Naive B cell (primary cell): ENCODE measurements around the gene CST4. TPM values are rescaled to one million over a fixed set of nuclear protein-coding genes. Genes with fewer than 3 reads are reported as not detected.
"Not testable (repeated sequence)": the region's sequence is repeated elsewhere in the genome, so short reads cannot be mapped to it uniquely, and the experiment has no call there.

Source experiments
- ATAC-seq, 2 donors: fragments of 150-1000 bp; cut with Tn5 transposase; 2 replicates each; pipeline ENCODE4 v1.10.0; 2021; ENCODE audit warnings: low read depth in 2 of 2, mild to moderate bottlenecking in 2 of 2, moderate library complexity in 2 of 2
- DNase-seq: peaks from one replicate; pipeline ENCODE4 v3.0.0; 2022
- H3K27ac Mint-ChIP-seq, 6 donors: one replicate each; pipeline ENCODE4 v1.8.0; 2020 to 2022; ENCODE audit warnings: mild to moderate bottlenecking in 6 of 6, mixed read lengths in 6 of 6, moderate library complexity in 5 of 6, inconsistent platforms in 2 of 6
- H3K27me3 Mint-ChIP-seq, 3 donors: one replicate each; pipeline ENCODE4 v1.8.0; 2021 to 2022; ENCODE audit warnings: mixed read lengths in 3 of 3, mild to moderate bottlenecking in 1 of 3
- H3K36me3 Mint-ChIP-seq, 2 donors: one replicate each; pipeline ENCODE4 v1.8.0; 2020 to 2022; ENCODE audit warnings: mixed read lengths in 2 of 2, inconsistent platforms in 1 of 2, mild to moderate bottlenecking in 1 of 2
- H3K4me1 Mint-ChIP-seq, 3 donors: one replicate each; pipeline ENCODE4 v1.8.0; 2020 to 2022; ENCODE audit warnings: mixed read lengths in 3 of 3, inconsistent platforms in 1 of 3, mild to moderate bottlenecking in 1 of 3, moderate library complexity in 1 of 3
- H3K4me3 Mint-ChIP-seq, 8 donors: one replicate each; pipeline ENCODE4 v1.8.0; 2020 to 2022; ENCODE audit warnings: mild to moderate bottlenecking in 8 of 8, mixed read lengths in 8 of 8, moderate library complexity in 8 of 8, inconsistent platforms in 2 of 8
- H3K9me3 Mint-ChIP-seq, 7 donors: one replicate each; pipeline ENCODE4 v1.8.0; 2020 to 2022; ENCODE audit warnings: mixed read lengths in 7 of 7, mild to moderate bottlenecking in 5 of 7, inconsistent platforms in 2 of 7, moderate library complexity in 1 of 7
- polyA plus RNA-seq, 6 donors: library from polyadenylated mRNA; unstranded; fragments of 300-500 nt; fragmentation: Illumina TruSeq; gene quantifications; one replicate each; pipeline ENCODE4 v1.2.3, GENCODE V29; 2021; ENCODE audit warnings: low read depth in 6 of 6

Gene CST4
- polyA plus RNA-seq, 6 donors from 2014 or later = not detected

DNA sequence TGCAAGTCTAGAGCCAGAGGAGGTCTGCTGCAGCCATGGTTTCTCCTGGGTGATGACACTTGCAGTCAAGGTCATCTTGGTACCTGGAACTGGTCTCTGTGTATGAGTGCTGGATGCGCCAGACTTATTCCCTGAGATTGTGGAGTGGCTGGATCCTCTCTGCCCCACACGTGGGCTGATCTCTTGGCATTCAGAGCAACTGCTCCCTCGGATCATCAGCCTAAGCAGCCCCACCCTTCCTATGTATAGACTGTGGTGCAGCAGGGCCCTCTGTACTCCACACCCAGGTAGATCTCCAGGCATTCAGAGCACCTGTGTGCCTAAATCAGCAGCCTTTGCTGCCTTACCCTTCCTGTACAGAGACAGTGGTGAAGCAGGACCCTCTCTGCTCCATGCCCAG lies 12.1 kb upstream of the CST4 start:
- ATAC-seq = no peak
- DNase-seq = no peak
- Mint-ChIP-seq H3K4me1 (no peaks in the 10 kb centered on the region), H3K36me3 (no peaks in the 10 kb centered on the region), H3K27me3 (peaks cover 0 to 13% (median 4%) of the 10 kb centered on the region in 3 donors), H3K27ac (no peak overlapping the region), H3K4me3 (no peak overlapping the region), H3K9me3 (peaks cover 0 to 1% (median 0%) of the 10 kb centered on the region in 7 donors)

DNA sequence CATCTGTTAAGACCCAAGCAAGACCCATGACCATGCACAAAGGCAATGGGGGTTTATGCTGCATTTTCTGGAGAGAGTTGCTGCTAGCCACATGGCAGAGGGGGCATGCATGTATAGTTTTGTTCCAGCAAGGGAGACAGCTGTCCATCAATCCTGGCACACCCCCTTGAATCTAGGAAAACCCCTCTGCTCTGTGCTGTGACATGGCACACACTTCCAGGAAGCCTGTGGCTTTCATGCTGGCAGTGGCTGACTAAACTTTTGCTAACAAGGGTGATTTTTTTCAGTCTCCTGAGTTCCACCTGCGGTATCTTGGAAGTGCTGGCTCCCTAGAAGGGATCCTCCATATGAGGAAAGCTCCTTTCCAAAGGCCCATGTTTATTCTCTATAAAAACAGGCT lies 9.1 kb upstream of the CST4 start:
- Mint-ChIP-seq H3K27me3 (peaks cover 5 to 29% (median 6%) of the 10 kb centered on the region in 3 donors), H3K4me1 (no peaks in the 10 kb centered on the region), H3K4me3 (no peak overlapping the region), H3K36me3 (no peaks in the 10 kb centered on the region), H3K27ac (no peak overlapping the region), H3K9me3 (no peaks in the 10 kb centered on the region)
- ATAC-seq (no peak), DNase-seq (no peak)

DNA sequence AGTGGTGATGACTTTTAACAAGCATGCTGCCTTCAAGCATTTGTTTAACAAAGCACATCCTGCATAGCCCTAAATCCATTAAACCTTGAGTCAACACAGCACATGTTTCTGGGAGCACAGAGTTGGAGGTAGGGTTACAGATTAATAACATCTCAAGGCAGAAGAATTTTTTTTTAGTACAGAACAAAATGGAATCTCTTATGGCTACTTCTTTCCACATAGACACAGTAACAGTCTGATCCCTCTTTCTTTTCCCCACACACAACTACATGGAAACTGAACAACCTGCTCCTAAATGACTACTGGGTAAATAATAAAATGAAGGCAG lies 6.2 kb upstream of the CST4 start:
- peaks cover 5 to 29% (median 6%) of the 10 kb centered on the region in 3 donors for H3K27me3 Mint-ChIP-seq
- DNase-seq, H3K27ac Mint-ChIP-seq, ATAC-seq, H3K4me3 Mint-ChIP-seq, H3K36me3 Mint-ChIP-seq, H3K9me3 Mint-ChIP-seq, H3K4me1 Mint-ChIP-seq: not testable (repeated sequence)

DNA sequence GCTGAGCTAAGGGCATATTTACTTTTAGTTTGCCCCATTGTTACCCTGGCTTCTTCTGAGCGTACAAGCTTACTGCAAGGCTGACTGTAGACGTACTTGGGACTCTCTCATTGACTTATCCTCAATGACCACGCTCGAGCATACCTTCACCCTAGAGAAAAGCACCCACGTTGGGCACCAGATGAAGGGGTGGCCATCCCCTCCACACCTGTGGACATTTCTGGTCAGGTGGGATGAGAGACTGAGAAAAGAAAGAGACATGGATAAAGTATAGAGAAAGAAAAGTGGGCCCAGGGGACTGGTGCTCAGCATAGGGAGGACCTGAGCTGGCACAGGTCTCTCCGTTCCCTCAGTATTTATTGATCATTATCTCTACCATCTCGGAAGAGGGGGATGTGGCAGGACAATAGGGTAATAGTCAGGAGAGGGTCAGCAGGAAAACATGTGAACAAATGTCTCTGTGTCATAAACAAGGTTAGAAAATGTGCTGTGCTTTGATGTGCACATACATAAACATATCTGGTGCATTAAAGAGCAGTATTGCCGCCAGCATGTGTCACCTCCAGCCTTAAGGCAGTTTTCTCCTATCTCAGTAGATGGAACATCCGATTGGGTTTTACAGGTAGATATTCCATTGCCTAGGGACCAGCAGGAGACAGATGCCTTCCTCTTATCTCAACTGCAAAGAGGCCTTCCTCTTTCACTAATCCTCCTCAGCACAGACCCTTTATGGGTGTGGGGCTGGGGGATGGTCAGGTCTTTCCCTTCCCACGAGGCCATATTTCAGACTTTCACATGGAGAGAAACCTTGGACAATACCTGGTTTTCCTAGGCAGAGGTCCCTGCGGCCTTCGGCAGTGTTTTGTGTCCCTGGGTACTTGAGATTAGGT lies 5.6 kb upstream of the CST4 start:
- not testable (repeated sequence) for H3K4me3 Mint-ChIP-seq, H3K27ac Mint-ChIP-seq, H3K36me3 Mint-ChIP-seq, H3K9me3 Mint-ChIP-seq, H3K4me1 Mint-ChIP-seq, ATAC-seq, DNase-seq
- peaks cover 5 to 29% (median 6%) of the 10 kb centered on the region in 3 donors for H3K27me3 Mint-ChIP-seq

DNA sequence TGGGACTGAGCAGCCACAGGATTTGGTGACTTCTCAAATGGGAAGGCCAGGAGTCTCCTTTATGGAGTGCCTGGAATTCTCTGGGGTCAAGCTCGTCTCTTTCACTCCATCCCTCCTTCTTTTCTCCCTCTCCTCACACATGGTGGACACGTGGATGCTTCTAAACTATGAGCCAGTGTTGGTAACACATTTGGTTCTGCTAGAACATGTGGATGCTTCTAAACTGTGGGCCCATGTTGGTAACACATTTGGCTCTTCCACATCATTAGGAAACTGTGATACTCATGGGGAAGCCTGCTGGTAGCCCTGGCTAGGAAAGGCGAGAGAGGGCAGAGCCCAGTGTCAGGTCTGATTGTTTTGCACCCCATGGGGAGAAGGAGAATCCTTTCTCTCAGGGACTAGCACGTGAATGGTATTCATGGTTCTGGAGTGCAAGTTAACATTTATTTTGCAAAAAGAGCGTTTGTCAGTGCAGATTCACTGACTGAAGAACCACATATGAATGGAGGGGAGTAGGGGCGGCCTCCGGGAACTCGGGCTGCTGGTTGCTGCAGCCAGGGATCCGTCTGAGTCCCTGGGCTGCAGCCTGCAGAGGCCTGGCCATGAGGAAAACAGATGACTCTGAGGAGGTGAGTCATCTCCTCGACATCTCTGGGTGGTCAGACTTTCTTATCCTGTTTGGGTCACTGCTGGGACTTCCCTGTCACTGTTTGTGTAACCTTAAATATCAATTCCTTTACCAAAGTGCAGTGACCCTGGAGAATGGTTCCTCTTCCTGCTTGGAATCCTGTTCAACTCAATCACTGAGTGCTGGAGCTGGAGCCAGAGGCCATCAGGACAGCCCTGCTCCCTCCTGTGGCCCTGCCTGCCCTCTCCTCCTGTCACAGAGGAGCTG lies 4.1 kb upstream of the CST4 start:
- not testable (repeated sequence) for H3K4me3 Mint-ChIP-seq, ATAC-seq, H3K27ac Mint-ChIP-seq, DNase-seq, H3K4me1 Mint-ChIP-seq, H3K9me3 Mint-ChIP-seq, H3K36me3 Mint-ChIP-seq
- H3K27me3 Mint-ChIP-seq = peaks cover 5 to 21% (median 6%) of the 10 kb centered on the region in 3 donors

DNA sequence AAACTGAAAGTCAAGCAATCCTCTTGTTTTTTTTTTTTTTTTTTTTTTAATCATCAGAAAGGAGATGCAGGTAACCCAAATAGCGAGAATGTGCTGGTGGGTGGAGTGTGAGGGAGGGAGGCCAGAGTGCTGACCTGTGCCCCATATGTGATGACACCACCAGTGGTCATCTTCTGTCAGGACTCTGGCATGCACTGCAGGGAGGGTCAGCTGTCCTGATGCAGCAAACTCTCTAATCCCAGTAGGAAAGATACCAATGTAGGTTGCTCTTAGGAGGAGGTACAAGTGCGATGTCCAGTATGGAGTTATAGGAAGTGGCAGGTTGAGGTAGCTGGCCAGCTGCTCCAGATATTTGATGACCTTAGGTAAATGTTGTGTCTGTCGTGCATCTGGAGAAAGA lies 2.8 kb upstream of the CST4 start:
- H3K27ac Mint-ChIP-seq = no peak overlapping the region
- H3K9me3 Mint-ChIP-seq = no peaks in the 10 kb centered on the region
- ATAC-seq (no peak), DNase-seq (no peak)
- peaks cover 5 to 21% (median 11%) of the 10 kb centered on the region in 3 donors for H3K27me3 Mint-ChIP-seq
- no peak overlapping the region for H3K4me3 Mint-ChIP-seq
- no peaks in the 10 kb centered on the region for H3K4me1 Mint-ChIP-seq
- no peaks in the 10 kb centered on the region for H3K36me3 Mint-ChIP-seq

DNA sequence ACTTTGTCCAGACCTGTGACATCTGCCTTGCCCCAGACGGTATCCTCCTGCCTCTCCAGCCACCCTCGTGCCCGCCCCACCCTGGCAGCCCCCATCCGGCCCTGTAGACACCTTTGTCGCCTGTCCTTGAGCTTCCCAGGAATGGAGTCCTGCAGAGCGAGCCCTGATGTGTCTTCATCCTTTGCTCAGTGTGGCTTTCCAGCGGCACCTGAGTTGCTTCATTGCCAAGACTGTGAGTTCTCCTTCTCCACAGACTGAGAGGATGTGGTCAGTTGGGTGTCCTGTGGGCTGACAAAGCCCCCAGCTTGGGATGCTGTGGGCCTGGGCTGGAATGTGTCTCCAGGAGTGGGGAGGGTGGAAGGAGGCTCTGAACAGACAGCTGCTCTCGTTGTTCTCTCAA lies 1.7 kb upstream of the CST4 start:
- Mint-ChIP-seq H3K27me3 (peaks cover 5 to 20% (median 10%) of the 10 kb centered on the region in 3 donors), H3K9me3 (no peaks in the 10 kb centered on the region), H3K4me3 (no peak overlapping the region), H3K4me1 (no peaks in the 10 kb centered on the region), H3K36me3 (no peaks in the 10 kb centered on the region), H3K27ac (no peak overlapping the region)
- ATAC-seq = no peak
- no peak for DNase-seq

DNA sequence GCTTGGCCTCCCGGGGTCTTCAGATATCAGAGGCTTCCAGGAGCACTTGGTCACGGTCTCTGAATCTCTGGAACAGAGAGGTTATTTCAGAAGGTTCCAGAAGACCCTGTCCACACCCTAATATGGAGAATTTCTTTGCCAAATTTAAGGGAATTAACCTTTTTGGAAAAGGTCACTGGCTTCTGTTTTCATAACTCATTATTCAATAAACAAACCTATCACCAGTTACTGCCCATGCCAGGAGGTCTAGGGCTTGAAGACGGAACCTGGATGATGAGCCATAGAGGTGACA lies 507 bp upstream of the CST4 start:
- Mint-ChIP-seq H3K4me3 (no peak overlapping the region), H3K27me3 (peaks cover 5 to 23% (median 10%) of the 10 kb centered on the region in 3 donors), H3K9me3 (no peaks in the 10 kb centered on the region), H3K4me1 (no peaks in the 10 kb centered on the region), H3K27ac (no peak overlapping the region), H3K36me3 (no peaks in the 10 kb centered on the region)
- ATAC-seq (no peak), DNase-seq (no peak)

DNA sequence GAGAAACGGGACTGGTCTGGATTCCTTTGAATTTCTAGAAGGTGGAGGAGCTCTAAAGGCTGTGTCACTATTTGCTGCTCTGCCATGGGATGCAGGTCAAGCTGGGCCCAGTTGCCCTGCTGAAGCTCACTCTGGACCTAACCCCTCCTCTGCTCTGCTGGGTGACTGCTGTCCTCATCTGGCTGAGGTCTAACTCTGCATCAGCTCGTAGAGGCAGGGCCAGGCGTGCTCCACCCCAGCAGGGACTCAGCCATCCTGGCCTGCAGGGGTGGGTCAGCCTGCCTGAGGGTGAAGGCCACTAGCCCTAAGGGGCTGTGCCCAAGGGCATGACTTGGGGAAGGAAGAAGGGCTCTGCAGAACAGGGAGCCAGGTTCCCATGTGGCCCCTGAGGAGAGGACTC lies 852 bp downstream of the CST4 start:
- no peaks in the 10 kb centered on the region for H3K4me1 Mint-ChIP-seq
- H3K4me3 Mint-ChIP-seq = no peak overlapping the region
- no peaks in the 10 kb centered on the region for H3K36me3 Mint-ChIP-seq
- H3K27me3 Mint-ChIP-seq = peaks cover 0 to 15% (median 10%) of the 10 kb centered on the region in 3 donors
- peak overlapping the region in 1 of 6 donors; percentile 20 for H3K27ac Mint-ChIP-seq
- ATAC-seq (no peak), DNase-seq (no peak)
- no peaks in the 10 kb centered on the region for H3K9me3 Mint-ChIP-seq

DNA sequence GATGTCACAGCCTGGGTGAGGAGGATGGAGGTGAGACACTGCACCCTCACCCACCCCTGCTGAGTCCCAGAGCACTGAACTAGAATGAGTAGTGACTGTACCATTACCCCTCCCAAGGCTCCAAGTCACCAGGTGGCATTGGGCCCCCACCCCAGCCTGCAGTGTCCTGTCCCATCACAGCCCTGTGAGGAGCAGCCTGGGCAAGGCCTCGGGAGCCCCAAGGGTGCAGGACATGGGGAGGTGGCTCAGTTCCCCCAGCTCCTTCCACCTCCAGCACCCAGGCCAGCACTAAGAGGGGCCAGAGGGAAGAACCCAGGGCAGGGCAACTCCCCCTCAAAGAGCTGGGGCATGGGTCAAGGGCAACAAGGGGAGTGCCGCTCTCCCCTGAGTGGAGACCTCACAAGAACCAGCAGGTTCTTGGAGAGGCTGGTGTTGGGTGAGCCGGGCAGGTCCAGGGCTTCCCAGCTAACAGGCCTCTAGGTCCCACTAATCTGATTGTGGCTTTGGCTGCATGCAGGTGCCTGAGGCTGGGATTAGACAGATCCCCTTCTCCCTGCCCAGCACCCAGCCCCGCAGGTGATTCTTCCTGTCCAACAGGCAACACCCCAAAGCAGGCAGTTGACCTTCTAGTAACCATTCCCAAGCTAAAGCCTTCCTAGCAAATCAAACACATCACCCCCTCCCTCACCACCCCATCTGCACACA lies 2.6 kb downstream of the CST4 start:
- Mint-ChIP-seq H3K9me3 (no peaks in the 10 kb centered on the region), H3K4me1 (no peaks in the 10 kb centered on the region), H3K27ac (no peak overlapping the region), H3K27me3 (peaks cover 3 to 15% (median 10%) of the 10 kb centered on the region in 3 donors), H3K4me3 (no peak overlapping the region), H3K36me3 (no peaks in the 10 kb centered on the region)
- no peak for ATAC-seq
- no peak for DNase-seq

DNA sequence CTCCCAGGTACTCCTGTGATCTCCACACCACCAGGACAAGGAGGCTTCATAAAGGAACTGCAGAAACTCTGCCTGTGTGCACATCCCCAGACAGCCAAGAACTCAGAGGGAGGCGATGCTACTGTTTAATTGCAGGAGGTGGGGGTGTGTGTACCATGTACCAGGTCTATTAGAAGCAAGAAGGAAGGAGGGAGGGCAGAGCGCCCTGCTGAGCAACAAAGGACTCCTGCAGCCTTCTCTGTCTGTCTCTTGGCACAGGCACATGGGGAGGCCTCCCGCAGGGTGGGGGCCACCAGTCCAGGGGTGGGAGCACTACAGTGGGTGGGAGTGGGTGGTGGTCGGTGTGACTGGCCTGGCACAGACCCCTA lies 3.3 kb downstream of the CST4 start:
- H3K36me3 Mint-ChIP-seq, H3K4me1 Mint-ChIP-seq, H3K9me3 Mint-ChIP-seq, DNase-seq, H3K27ac Mint-ChIP-seq, ATAC-seq, H3K4me3 Mint-ChIP-seq: not testable (repeated sequence)
- H3K27me3 Mint-ChIP-seq = peaks cover 3 to 15% (median 10%) of the 10 kb centered on the region in 3 donors

DNA sequence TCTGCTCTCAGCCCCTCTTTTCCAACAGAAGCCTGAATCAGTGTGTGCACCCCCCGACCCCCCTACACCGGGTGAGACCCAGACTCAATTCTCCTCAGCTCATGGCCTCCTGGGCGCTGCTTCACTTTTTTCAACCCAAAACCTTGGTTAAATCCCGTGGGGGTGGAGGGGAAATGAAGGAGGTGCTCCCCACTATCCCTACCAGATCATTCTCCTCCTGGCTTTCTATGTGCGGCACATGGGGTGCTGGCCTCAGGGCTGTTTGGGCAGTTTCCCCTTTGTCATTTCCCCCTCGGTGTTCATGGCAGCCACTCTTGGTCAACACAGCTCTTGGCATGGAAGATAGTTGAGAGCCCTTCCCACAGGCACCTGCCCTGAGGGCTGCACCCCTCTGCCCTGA lies 4.6 kb downstream of the CST4 start:
- H3K27ac Mint-ChIP-seq = peak overlapping the region in 2 of 6 donors; percentile 15 to 54
- peaks cover 3 to 26% (median 17%) of the 10 kb centered on the region in 3 donors for H3K27me3 Mint-ChIP-seq
- no peaks in the 10 kb centered on the region for H3K9me3 Mint-ChIP-seq
- DNase-seq (no peak), ATAC-seq (no peak)
- no peaks in the 10 kb centered on the region for H3K4me1 Mint-ChIP-seq
- no peak overlapping the region for H3K4me3 Mint-ChIP-seq
- H3K36me3 Mint-ChIP-seq = no peaks in the 10 kb centered on the region

DNA sequence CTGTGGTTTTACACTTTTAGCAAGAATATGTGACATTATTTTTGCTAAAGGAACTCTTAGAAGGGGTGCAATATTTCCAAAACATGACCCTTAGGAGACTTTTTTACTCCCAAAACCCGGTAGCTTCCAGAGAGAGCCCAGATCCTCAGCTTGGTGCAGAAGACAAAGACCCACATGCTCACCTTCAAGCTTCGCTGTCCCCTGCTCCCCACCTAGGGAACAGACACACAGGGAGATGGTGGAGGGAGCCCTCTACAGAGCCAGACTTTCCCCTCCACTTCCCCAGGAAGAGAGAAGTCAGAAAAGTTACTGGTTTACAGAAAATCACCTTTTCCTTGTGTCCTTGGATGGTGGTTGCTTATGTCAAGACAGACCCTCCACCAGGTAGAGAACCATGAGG lies 5.0 kb downstream of the CST4 start:
- Mint-ChIP-seq H3K27me3 (peaks cover 3 to 30% (median 22%) of the 10 kb centered on the region in 3 donors), H3K27ac (no peak overlapping the region), H3K4me3 (no peak overlapping the region), H3K4me1 (no peaks in the 10 kb centered on the region), H3K9me3 (no peaks in the 10 kb centered on the region), H3K36me3 (no peaks in the 10 kb centered on the region)
- DNase-seq = no peak
- no peak for ATAC-seq
